Trophoblast cell (in vitro differentiated cells and primary cell): ENCODE results near the gene CABP1.

ENCODE experiments used
- DNase-seq, 2 donors: peaks; one replicate each; pipeline ENCODE4 v3.0.0-alpha.2; 2016
- H2AFZ ChIP-seq: 2 replicates; pipeline ENCODE4 v1.6.1; 2013; ENCODE audit warnings: low read length, moderate library complexity, mild to moderate bottlenecking; ENCODE audit not compliant: insufficient read depth, poor library complexity
- H2AK5ac ChIP-seq: 2 replicates; pipeline ENCODE4 v1.6.1; 2013; ENCODE audit warnings: mild to moderate bottlenecking, low read length
- H2BK120ac ChIP-seq: 2 replicates; pipeline ENCODE4 v1.6.1; 2013; ENCODE audit warnings: low read length, mild to moderate bottlenecking, moderate library complexity; ENCODE audit not compliant: insufficient read depth, poor library complexity
- H2BK12ac ChIP-seq: 2 replicates; pipeline ENCODE4 v1.6.1; 2013; ENCODE audit warnings: mild to moderate bottlenecking, low read length, moderate library complexity
- H2BK5ac ChIP-seq: 2 replicates; pipeline ENCODE4 v1.6.1; 2013; ENCODE audit warnings: low read length, low read depth, moderate library complexity, mild to moderate bottlenecking; ENCODE audit not compliant: poor library complexity
- H3K14ac ChIP-seq: 2 replicates; pipeline ENCODE4 v1.6.1; 2013; ENCODE audit warnings: mild to moderate bottlenecking, low read length
- H3K18ac ChIP-seq: 2 replicates; pipeline ENCODE4 v1.6.1; 2013; ENCODE audit warnings: mild to moderate bottlenecking, low read length
- H3K23ac ChIP-seq: 2 replicates; pipeline ENCODE4 v1.6.1; 2013; ENCODE audit warnings: low read length
- H3K27ac ChIP-seq: 2 replicates; pipeline ENCODE4 v1.5.1; 2013; ENCODE audit warnings: low read depth, mild to moderate bottlenecking, inconsistent platforms, low read length, moderate library complexity
- H3K27me3 ChIP-seq: 2 replicates; pipeline ENCODE4 v1.6.1; 2013; ENCODE audit warnings: inconsistent platforms, mild to moderate bottlenecking, low read length, moderate library complexity; ENCODE audit not compliant: insufficient read depth
- H3K36me3 ChIP-seq, 2 experiments: 1 replicate in 1 of 2; 2 replicates in 1 of 2; pipeline ENCODE4 v1.6.1; 2013; ENCODE audit warnings: low read length in 2 of 2, mild to moderate bottlenecking in 2 of 2, moderate library complexity in 1 of 2; ENCODE audit not compliant: insufficient read depth in 2 of 2, control insufficient read depth in 1 of 2
- H3K4ac ChIP-seq: 2 replicates; pipeline ENCODE4 v1.6.1; 2013; ENCODE audit warnings: low read depth, mild to moderate bottlenecking, low read length, moderate library complexity
- H3K4me1 ChIP-seq, 2 experiments: 1 replicate in 1 of 2; 2 replicates in 1 of 2; pipeline ENCODE4 v1.6.1; 2013; ENCODE audit warnings: low read length in 2 of 2, mild to moderate bottlenecking in 2 of 2, moderate library complexity in 1 of 2; ENCODE audit not compliant: insufficient read depth in 2 of 2, control insufficient read depth in 1 of 2
- H3K4me2 ChIP-seq: 2 replicates; pipeline ENCODE4 v1.6.1; 2013; ENCODE audit warnings: inconsistent platforms, mild to moderate bottlenecking, low read length, moderate library complexity
- H3K4me3 ChIP-seq: 2 replicates; pipeline ENCODE4 v1.5.1; 2013; ENCODE audit warnings: mild to moderate bottlenecking, low read depth, low read length, inconsistent platforms
- H3K79me1 ChIP-seq: one replicate; pipeline ENCODE4 v1.6.1; 2013; ENCODE audit warnings: low read length
- H3K79me2 ChIP-seq: 2 replicates; pipeline ENCODE4 v1.6.1; 2013; ENCODE audit warnings: low read length, mild to moderate bottlenecking; ENCODE audit not compliant: control insufficient read depth, insufficient read depth, poor library complexity
- H3K9ac ChIP-seq: 2 replicates; pipeline ENCODE4 v1.6.1; 2013; ENCODE audit warnings: mild to moderate bottlenecking, low read length
- H3K9me3 ChIP-seq: 2 replicates; pipeline ENCODE4 v1.6.1; 2013; ENCODE audit warnings: low read depth, mild to moderate bottlenecking, control low read depth, inconsistent platforms, low read length; ENCODE audit not compliant: insufficient read depth
- H4K12ac ChIP-seq: 2 replicates; pipeline ENCODE4 v1.6.1; 2013; ENCODE audit warnings: low read depth, mild to moderate bottlenecking, low read length, moderate library complexity
- H4K8ac ChIP-seq: 2 replicates; pipeline ENCODE4 v1.6.1; 2013; ENCODE audit warnings: low read depth, mild to moderate bottlenecking, low read length, moderate library complexity
- H4K91ac ChIP-seq: one replicate; pipeline ENCODE4 v1.6.1; 2013; ENCODE audit warnings: low read depth, mild to moderate bottlenecking, low read length, moderate library complexity
- WGBS: extraction: QIAGEN DNeasy Blood & Tissue Kit; methylation state at CpG from one replicate; pipeline ENCODE4 v1.1.7; 2013; ENCODE audit warnings: missing lambda C conversion rate; ENCODE audit not compliant: insufficient read length, insufficient coverage; ENCODE audit errors: extremely low coverage; 5-methylcytosine and 5-hydroxymethylcytosine counted together

CABP1 gene

GRCh38 chr12:120711411-120711810 is 71.0 kb downstream of the CABP1 start:
- no CpG with 5 or more reads among the region's 6 CpGs for WGBS
- DNase-seq: no peak

GRCh38 chr12:120712610-120713009 is 72.2 kb downstream of the CABP1 start:
- Histone ChIP-seq H3K27ac (no peak overlapping the region), H3K4me3 (no peak overlapping the region), H4K91ac (no peak overlapping the region), H2BK5ac (no peak overlapping the region), H3K79me2 (peaks cover 8% of the 10 kb centered on the region), H3K27me3 (no peaks in the 10 kb centered on the region), H4K8ac (no peak overlapping the region), H3K18ac (no peak overlapping the region), H3K4ac (no peak overlapping the region), H4K12ac (no peak overlapping the region), H3K4me1 (peaks cover 8 to 9% of the 10 kb centered on the region in 2 experiments), H2AK5ac (no peak overlapping the region), H3K23ac (no peak overlapping the region), H3K9me3 (no peaks in the 10 kb centered on the region), H3K14ac (no peak overlapping the region), H3K36me3 (peaks cover 25 to 28% of the 10 kb centered on the region in 2 experiments), H3K9ac (no peak overlapping the region), H3K4me2 (no peak overlapping the region), H2BK12ac (no peak overlapping the region), H3K79me1 (peaks cover 10% of the 10 kb centered on the region), H2AFZ (no peak overlapping the region), H2BK120ac (no peak overlapping the region)
- DNase-seq: no peak
- no CpG with 5 or more reads among the region's 6 CpGs for WGBS

More at GRCh38 chr12:120711411-120711810, 71.0 kb downstream of the CABP1 start:
- H3K4me2 ChIP-seq: peak overlapping the region; percentile 91
- no peak overlapping the region for H3K9ac ChIP-seq
- H2BK12ac ChIP-seq: no peak overlapping the region
- H3K27ac ChIP-seq: no peak overlapping the region
- H2BK5ac ChIP-seq: no peak overlapping the region
- peaks cover 10% of the 10 kb centered on the region for H3K79me1 ChIP-seq
- peaks cover 15 to 20% of the 10 kb centered on the region in 2 experiments for H3K36me3 ChIP-seq
- no peak overlapping the region for H4K8ac ChIP-seq
- no peak overlapping the region for H3K18ac ChIP-seq
- H3K4me1 ChIP-seq: peaks cover 8 to 9% of the 10 kb centered on the region in 2 experiments
- H4K12ac ChIP-seq: no peak overlapping the region
- H3K79me2 ChIP-seq: peaks cover 8% of the 10 kb centered on the region
- H2AFZ ChIP-seq: no peak overlapping the region
- no peak overlapping the region for H3K23ac ChIP-seq
- H3K27me3 ChIP-seq: no peaks in the 10 kb centered on the region
- no peak overlapping the region for H3K14ac ChIP-seq
- no peak overlapping the region for H4K91ac ChIP-seq
- no peak overlapping the region for H3K4ac ChIP-seq
- no peak overlapping the region for H2AK5ac ChIP-seq
- H3K4me3 ChIP-seq: peak overlapping the region; percentile 31
- no peaks in the 10 kb centered on the region for H3K9me3 ChIP-seq
- H2BK120ac ChIP-seq: no peak overlapping the region

- Histone ChIP-seq H3K27me3 (no peaks in the 10 kb centered on the region), H3K79me2 (peaks cover 8% of the 10 kb centered on the region), H3K27ac (no peak overlapping the region), H3K9me3 (no peaks in the 10 kb centered on the region), H2AK5ac (no peak overlapping the region), H2BK12ac (no peak overlapping the region), H3K23ac (no peak overlapping the region), H4K12ac (no peak overlapping the region), H4K8ac (no peak overlapping the region), H3K4me1 (peaks cover 8 to 9% of the 10 kb centered on the region in 2 experiments), H2BK120ac (no peak overlapping the region), H3K4me3 (no peak overlapping the region), H3K14ac (no peak overlapping the region), H3K4ac (no peak overlapping the region), H3K4me2 (no peak overlapping the region), H3K36me3 (peaks cover 29 to 37% of the 10 kb centered on the region in 2 experiments), H2AFZ (no peak overlapping the region), H3K9ac (no peak overlapping the region), H3K18ac (no peak overlapping the region), H4K91ac (no peak overlapping the region), H2BK5ac (no peak overlapping the region), H3K79me1 (peaks cover 10% of the 10 kb centered on the region)
- no CpG with 5 or more reads among the region's 4 CpGs for WGBS
- peak; percentile 61 to 92 for DNase-seq
Observed at GRCh38 chr12:120713861-120714482, 73.5 kb downstream of the CABP1 start.
